ENCODE data around the gene SLC25A21.
"Not testable (repeated sequence)": the region's sequence is repeated elsewhere in the genome, so short reads cannot be mapped to it uniquely, and the experiment has no call there.

The SLC25A21 gene

GRCh38 chr14:36901861-36902260 is 270.5 kb downstream of the SLC25A21 start:
- TF ChIP-seq CSRNP3 (CRISPR knock-in tag; IDR thresholded peaks at IDR 0.05) (no peak), RARB (CRISPR knock-in tag; IDR thresholded peaks at IDR 0.05) (no peak), ZNF8 (CRISPR knock-in tag; IDR thresholded peaks at IDR 0.05) (no peak), TCF4 (CRISPR knock-in tag; IDR thresholded peaks at IDR 0.05; ENCODE audit: borderline replicate concordance) (no peak), TSHZ2 (CRISPR knock-in tag; IDR thresholded peaks at IDR 0.05) (no peak), GLIS3 (CRISPR knock-in tag; IDR thresholded peaks at IDR 0.05) (no peak), ZNF70 (CRISPR knock-in tag; IDR thresholded peaks at IDR 0.05) (no peak), CREB5 (CRISPR knock-in tag; IDR thresholded peaks at IDR 0.05; ENCODE audit: low read depth) (no peak), PPARA (CRISPR knock-in tag; IDR thresholded peaks at IDR 0.05; ENCODE audit: borderline replicate concordance) (no peak), TOX (CRISPR knock-in tag; IDR thresholded peaks at IDR 0.05; ENCODE audit: borderline replicate concordance) (no peak), ZFP30 (CRISPR knock-in tag; IDR thresholded peaks at IDR 0.05) (no peak), ZC3H10 (CRISPR knock-in tag; IDR thresholded peaks at IDR 0.05) (no peak)
- TF ChIP-seq, protein P1, sequence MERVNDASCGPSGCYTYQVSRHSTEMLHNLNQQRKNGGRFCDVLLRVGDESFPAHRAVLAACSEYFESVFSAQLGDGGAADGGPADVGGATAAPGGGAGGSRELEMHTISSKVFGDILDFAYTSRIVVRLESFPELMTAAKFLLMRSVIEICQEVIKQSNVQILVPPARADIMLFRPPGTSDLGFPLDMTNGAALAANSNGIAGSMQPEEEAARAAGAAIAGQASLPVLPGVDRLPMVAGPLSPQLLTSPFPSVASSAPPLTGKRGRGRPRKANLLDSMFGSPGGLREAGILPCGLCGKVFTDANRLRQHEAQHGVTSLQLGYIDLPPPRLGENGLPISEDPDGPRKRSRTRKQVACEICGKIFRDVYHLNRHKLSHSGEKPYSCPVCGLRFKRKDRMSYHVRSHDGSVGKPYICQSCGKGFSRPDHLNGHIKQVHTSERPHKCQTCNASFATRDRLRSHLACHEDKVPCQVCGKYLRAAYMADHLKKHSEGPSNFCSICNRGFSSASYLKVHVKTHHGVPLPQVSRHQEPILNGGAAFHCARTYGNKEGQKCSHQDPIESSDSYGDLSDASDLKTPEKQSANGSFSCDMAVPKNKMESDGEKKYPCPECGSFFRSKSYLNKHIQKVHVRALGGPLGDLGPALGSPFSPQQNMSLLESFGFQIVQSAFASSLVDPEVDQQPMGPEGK (CRISPR knock-in tag; IDR thresholded peaks at IDR 0.05; ENCODE audit: borderline replicate concordance) = no peak

DNA sequence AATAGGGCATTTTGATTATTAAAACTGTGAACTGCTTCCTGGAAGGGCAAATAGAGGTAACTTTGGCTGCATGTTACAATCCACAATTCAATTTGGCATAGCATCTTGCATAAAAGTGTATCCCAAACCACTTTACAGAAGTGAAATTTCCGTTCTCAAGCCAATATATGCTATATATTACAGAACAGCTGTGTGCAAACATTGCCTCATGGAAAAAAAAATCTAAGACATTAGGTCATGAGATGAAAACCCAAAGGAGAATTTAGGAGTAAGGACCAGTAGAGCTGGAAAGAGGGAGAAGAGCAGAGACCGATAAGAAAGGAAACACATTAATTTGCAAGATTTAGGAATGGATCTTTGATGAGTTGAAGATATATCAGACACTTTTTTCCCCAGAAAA is 271.6 kb downstream of the SLC25A21 start:
- no peak for ATAC-seq
- TF ChIP-seq CREB5 (CRISPR knock-in tag; IDR thresholded peaks at IDR 0.05; ENCODE audit: low read depth) (no peak), OSR1 (CRISPR knock-in tag; IDR thresholded peaks at IDR 0.05) (no peak), ZNF565 (CRISPR knock-in tag; conservative IDR thresholded peaks at IDR 0.05; ENCODE audit: low read depth) (no peak), ZNF8 (CRISPR knock-in tag; IDR thresholded peaks at IDR 0.05) (no peak), ZFP3 (CRISPR knock-in tag; IDR thresholded peaks at IDR 0.05) (no peak), ISL1 (CRISPR knock-in tag; IDR thresholded peaks at IDR 0.05) (no peak), CSDC2 (CRISPR knock-in tag; IDR thresholded peaks at IDR 0.05) (no peak), SNAI2 (CRISPR knock-in tag; IDR thresholded peaks at IDR 0.05) (no peak), ESRRG (CRISPR knock-in tag; IDR thresholded peaks at IDR 0.05) (no peak), TOX (CRISPR knock-in tag; IDR thresholded peaks at IDR 0.05; ENCODE audit: borderline replicate concordance) (no peak), ZC3H10 (CRISPR knock-in tag; IDR thresholded peaks at IDR 0.05) (no peak), BACH2 (CRISPR knock-in tag; IDR thresholded peaks at IDR 0.05; ENCODE audit: borderline replicate concordance) (no peak), ZFP30 (CRISPR knock-in tag; IDR thresholded peaks at IDR 0.05) (no peak)

More at GRCh38 chr14:36901861-36902260, 270.5 kb downstream of the SLC25A21 start:
- no peak for ATAC-seq

DNA sequence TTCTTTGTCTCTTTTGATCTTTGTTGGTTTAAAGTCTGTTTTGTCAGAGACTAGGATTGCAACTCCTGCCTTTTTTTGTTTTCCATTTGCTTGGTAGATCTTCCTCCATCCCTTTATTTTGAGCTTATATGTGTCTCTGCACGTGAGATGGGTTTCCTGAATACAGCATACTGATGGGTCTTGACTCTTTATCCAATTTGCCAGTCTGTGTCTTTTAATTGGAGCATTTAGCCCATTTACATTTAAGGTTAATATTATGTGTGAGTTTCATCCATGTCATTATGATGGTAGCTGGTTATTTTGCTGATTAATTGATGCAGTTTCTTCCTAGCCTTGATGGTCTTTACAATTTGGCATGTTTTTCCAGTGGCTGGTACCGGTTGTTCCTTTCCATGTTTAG is 276.1 kb downstream of the SLC25A21 start:
- not testable (repeated sequence) for ATAC-seq

- ATAC-seq = no peak
- no peak for TF ChIP-seq ESRRG (CRISPR knock-in tag; IDR thresholded peaks at IDR 0.05)
- TF ChIP-seq, protein P1 (CRISPR knock-in tag; IDR thresholded peaks at IDR 0.05; ENCODE audit: borderline replicate concordance) = no peak
- no peak for TF ChIP-seq TOX (CRISPR knock-in tag; IDR thresholded peaks at IDR 0.05; ENCODE audit: borderline replicate concordance)
- TF ChIP-seq ZFP3 (CRISPR knock-in tag; IDR thresholded peaks at IDR 0.05) = no peak
- TF ChIP-seq CSRNP3 (CRISPR knock-in tag; IDR thresholded peaks at IDR 0.05) = no peak
- no peak for TF ChIP-seq OSR1 (CRISPR knock-in tag; IDR thresholded peaks at IDR 0.05)
- TF ChIP-seq ZFP30 (CRISPR knock-in tag; IDR thresholded peaks at IDR 0.05) = no peak
- no peak for TF ChIP-seq ZNF565 (CRISPR knock-in tag; conservative IDR thresholded peaks at IDR 0.05; ENCODE audit: low read depth)
- no peak for TF ChIP-seq SNAI2 (CRISPR knock-in tag; IDR thresholded peaks at IDR 0.05)
- no peak for TF ChIP-seq CREB5 (CRISPR knock-in tag; IDR thresholded peaks at IDR 0.05; ENCODE audit: low read depth)
- TF ChIP-seq ZC3H10 (CRISPR knock-in tag; IDR thresholded peaks at IDR 0.05) = no peak
- TF ChIP-seq RARB (CRISPR knock-in tag; IDR thresholded peaks at IDR 0.05) = no peak
Measured at GRCh38 chr14:36884049-36884448, 288.4 kb downstream of the SLC25A21 start.
